ENCODE data around the gene ITSN2. TPM values are rescaled to one million over a fixed set of nuclear protein-coding genes. Genes with fewer than 3 reads are reported as not detected.

ITSN2 gene
- total RNA-seq, 1 experiment from 2014 or later: 21.9 TPM

- CTCF ChIA-PET: no interaction called here
- Histone ChIP-seq H3K4me3 (ENCODE audit: low read length) (no peak overlapping the region), H3K4me1 (ENCODE audit: insufficient read depth, low read length) (no peaks in the 10 kb centered on the region), H3K9me3 (ENCODE audit: low read length) (no peaks in the 10 kb centered on the region), H3K79me2 (ENCODE audit: low read length) (no peaks in the 10 kb centered on the region), H3K9ac (ENCODE audit: low read length) (no peak overlapping the region), H2AFZ (ENCODE audit: low read length) (no peak overlapping the region), H3K4me2 (ENCODE audit: low read length) (no peak overlapping the region), H3K9me2 (replicated peaks; ENCODE audit: low read length) (no peaks in the 10 kb centered on the region), H3K27ac (ENCODE audit: low read length) (no peak overlapping the region), H3K27me3 (ENCODE audit: low read length) (no peaks in the 10 kb centered on the region), H3F3A (ENCODE audit: low read length, unreplicated experiment) (no peaks in the 10 kb centered on the region), H3K36me3 (ENCODE audit: low read depth, low read length) (peaks cover 23% of the 10 kb centered on the region), H4K20me1 (ENCODE audit: low read length) (no peaks in the 10 kb centered on the region)
- TF ChIP-seq EZH2phosphoT487 (IDR thresholded peaks at IDR 0.05; ENCODE audit: borderline replicate concordance, low read length) (no peak), CTCF (conservative IDR thresholded peaks at IDR 0.05; ENCODE audit: low read depth, low read length) (no peak), EZH2 (IDR thresholded peaks at IDR 0.05; ENCODE audit: low read length, unreplicated experiment) (no peak)
- no peak for ATAC-seq
- POLR2A ChIA-PET (ENCODE audit: unreplicated experiment): no interaction called here
- intact Hi-C loops (cut with micrococcal nuclease): no loop called here
- BruUV-seq (replicated peaks): no TSS peak
- no peak for DNase-seq
Measured at GRCh38 chr2:24301599-24301998, 58.7 kb downstream of the ITSN2 start.

- no peaks in the 10 kb centered on the region for H3K4me1 ChIP-seq (ENCODE audit: insufficient read depth, low read length)
- H3K9ac ChIP-seq (ENCODE audit: low read length): no peak overlapping the region
- DNase-seq: no peak
- H4K20me1 ChIP-seq (ENCODE audit: low read length): no peaks in the 10 kb centered on the region
- no TSS peak for BruUV-seq (replicated peaks)
- POLR2A ChIA-PET (ENCODE audit: unreplicated experiment): no interaction called here
- H3K27ac ChIP-seq (ENCODE audit: low read length): no peak overlapping the region
- no peak overlapping the region for H3K4me3 ChIP-seq (ENCODE audit: low read length)
- CTCF ChIA-PET: no interaction called here
- ATAC-seq: no peak
- H2AFZ ChIP-seq (ENCODE audit: low read length): no peak overlapping the region
- TF ChIP-seq CTCF (conservative IDR thresholded peaks at IDR 0.05; ENCODE audit: low read depth, low read length) (no peak), EZH2phosphoT487 (IDR thresholded peaks at IDR 0.05; ENCODE audit: borderline replicate concordance, low read length) (no peak), EZH2 (IDR thresholded peaks at IDR 0.05; ENCODE audit: low read length, unreplicated experiment) (no peak)
- intact Hi-C loops (cut with micrococcal nuclease): no loop called here
- H3K4me2 ChIP-seq (ENCODE audit: low read length): no peak overlapping the region
- H3K9me3 ChIP-seq (ENCODE audit: low read length): no peaks in the 10 kb centered on the region
- H3F3A ChIP-seq (ENCODE audit: low read length, unreplicated experiment): no peaks in the 10 kb centered on the region
- H3K36me3 ChIP-seq (ENCODE audit: low read depth, low read length): peaks cover 25% of the 10 kb centered on the region
- no peaks in the 10 kb centered on the region for H3K79me2 ChIP-seq (ENCODE audit: low read length)
- H3K27me3 ChIP-seq (ENCODE audit: low read length): no peaks in the 10 kb centered on the region
- H3K9me2 ChIP-seq (replicated peaks; ENCODE audit: low read length): no peaks in the 10 kb centered on the region
Measured at GRCh38 chr2:24297663-24298062, 62.7 kb downstream of the ITSN2 start.

- no peak for ATAC-seq
- no TSS peak for BruUV-seq (replicated peaks)
- no peaks in the 10 kb centered on the region for H3K79me2 ChIP-seq (ENCODE audit: low read length)
- no peaks in the 10 kb centered on the region for H4K20me1 ChIP-seq (ENCODE audit: low read length)
- intact Hi-C loops (cut with micrococcal nuclease): no loop called here
- H3K36me3 ChIP-seq (ENCODE audit: low read depth, low read length): peaks cover 7% of the 10 kb centered on the region
- no peak overlapping the region for H3K9ac ChIP-seq (ENCODE audit: low read length)
- H3K4me3 ChIP-seq (ENCODE audit: low read length): no peak overlapping the region
- no peak overlapping the region for H3K4me2 ChIP-seq (ENCODE audit: low read length)
- no peaks in the 10 kb centered on the region for H3K9me2 ChIP-seq (replicated peaks; ENCODE audit: low read length)
- H3K27me3 ChIP-seq (ENCODE audit: low read length): no peaks in the 10 kb centered on the region
- CTCF ChIA-PET: no interaction called here
- DNase-seq: no peak
- H3K4me1 ChIP-seq (ENCODE audit: insufficient read depth, low read length): no peaks in the 10 kb centered on the region
- no peak overlapping the region for H3K27ac ChIP-seq (ENCODE audit: low read length)
- POLR2A ChIA-PET (ENCODE audit: unreplicated experiment): no interaction called here
- H3F3A ChIP-seq (ENCODE audit: low read length, unreplicated experiment): no peaks in the 10 kb centered on the region
- no peak for TF ChIP-seq CTCF (conservative IDR thresholded peaks at IDR 0.05; ENCODE audit: low read depth, low read length)
- TF ChIP-seq EZH2 (IDR thresholded peaks at IDR 0.05; ENCODE audit: low read length, unreplicated experiment): no peak
- no peak for TF ChIP-seq EZH2phosphoT487 (IDR thresholded peaks at IDR 0.05; ENCODE audit: borderline replicate concordance, low read length)
- H3K9me3 ChIP-seq (ENCODE audit: low read length): no peaks in the 10 kb centered on the region
- H2AFZ ChIP-seq (ENCODE audit: low read length): no peak overlapping the region
Measured at GRCh38 chr2:24287171-24287570, 73.2 kb downstream of the ITSN2 start.
